Keratinocyte (primary cell): ENCODE results near the gene GPX3. TPM values are rescaled to one million over a fixed set of nuclear protein-coding genes. Genes with fewer than 3 reads are reported as not detected.

ENCODE experiments used
- DNase-seq: peaks from one replicate; pipeline ENCODE4 v3.0.0-alpha.2; 2011; ENCODE audit warnings: low read depth, missing footprints, low spot score
- FAIRE-seq: peaks from 2 replicates; lab custom pipeline; 2011; peaks lifted over from hg19 to GRCh38; lab: Jason Lieb, UNC
- H2AFZ ChIP-seq: 2 replicates; pipeline ENCODE4 v1.6.0; 2012; ENCODE audit warnings: low read length, control low read depth, inconsistent platforms; ENCODE audit not compliant: control insufficient read depth
- H3K27ac ChIP-seq: 2 replicates; pipeline ENCODE4 v1.5.1; 2011; ENCODE audit warnings: low read length; ENCODE audit not compliant: control insufficient read depth, insufficient read depth
- H3K27me3 ChIP-seq: 3 replicates; pipeline ENCODE4 v1.6.0; 2011; ENCODE audit warnings: low read length; ENCODE audit not compliant: control insufficient read depth, insufficient read depth; ENCODE audit errors: extremely low read depth
- H3K36me3 ChIP-seq, 2 experiments: 2 replicates in 1 of 2; 3 replicates in 1 of 2; pipeline ENCODE4 v1.5.1; 2011; ENCODE audit warnings: low read length in 2 of 2, mild to moderate bottlenecking in 1 of 2; ENCODE audit not compliant: control insufficient read depth in 2 of 2, insufficient read depth in 2 of 2; ENCODE audit errors: extremely low read depth in 1 of 2
- H3K4me1 ChIP-seq: 3 replicates; pipeline ENCODE4 v1.5.1; 2011; ENCODE audit warnings: low read length; ENCODE audit not compliant: control insufficient read depth, insufficient read depth; ENCODE audit errors: extremely low read depth
- H3K4me2 ChIP-seq: 3 replicates; pipeline ENCODE4 v1.6.0; 2011; ENCODE audit warnings: low read depth, low read length; ENCODE audit not compliant: control insufficient read depth, insufficient read depth; ENCODE audit errors: extremely low read depth
- H3K4me3 ChIP-seq, 3 experiments: fragments of 200-600 bp in 1 of 3; sonication (generic) in 1 of 3; 2 replicates in 2 of 3; 3 replicates in 1 of 3; pipeline ENCODE4 v1.5.1; 2011 to 2016; ENCODE audit warnings: low read length in 3 of 3, mild to moderate bottlenecking in 3 of 3, control low read depth in 2 of 3, inconsistent platforms in 1 of 3, low read depth in 1 of 3, mixed read lengths in 1 of 3, mixed run types in 1 of 3, moderate library complexity in 1 of 3; ENCODE audit not compliant: control insufficient read depth in 2 of 3, insufficient read depth in 2 of 3; ENCODE audit errors: extremely low read depth in 1 of 3
- H3K79me2 ChIP-seq: 2 replicates; pipeline ENCODE4 v1.6.0; 2012; ENCODE audit warnings: low read length; ENCODE audit not compliant: control insufficient read depth, insufficient read depth
- H3K9ac ChIP-seq: 3 replicates; pipeline ENCODE4 v1.6.0; 2011; ENCODE audit warnings: low read length; ENCODE audit not compliant: control insufficient read depth, insufficient read depth; ENCODE audit errors: extremely low read depth
- H3K9me1 ChIP-seq: 3 replicates; pipeline ENCODE4 v1.6.0; 2011; ENCODE audit warnings: low read length; ENCODE audit not compliant: control insufficient read depth, insufficient read depth; ENCODE audit errors: extremely low read depth
- H3K9me3 ChIP-seq: 2 replicates; pipeline ENCODE4 v1.5.1; 2012; ENCODE audit warnings: low read depth, low read length; ENCODE audit not compliant: control insufficient read depth
- H4K20me1 ChIP-seq: 3 replicates; pipeline ENCODE4 v1.6.0; 2011; ENCODE audit warnings: low read length; ENCODE audit not compliant: control insufficient read depth, insufficient read depth; ENCODE audit errors: extremely low read depth
- EZH2 ChIP-seq: IDR thresholded peaks from one replicate; pipeline ENCODE4 v1.6.1; 2012; ENCODE audit warnings: inconsistent platforms, mild to moderate bottlenecking, low read length, moderate library complexity
- dilution Hi-C: fragments of 300-500 bp; cut with MboI; formaldehyde crosslinking; loops from one replicate; pipeline ENCODE4 v1.7.0; 2020; ENCODE audit warnings: low sequenced_read_pairs; ENCODE audit not compliant: extremely low pct_ligation_motif_present
- polyA plus RNA-seq, 5 experiments: library from polyadenylated mRNA; depleted of rRNA in 3 of 5; stranded (reverse) in 3 of 5; stranded (forward) in 1 of 5; unstranded in 1 of 5; fragments of >200 nt; gene quantifications; 1 replicate in 1 of 5; 2 replicates in 3 of 5; 3 replicates in 1 of 5; pipeline versions ENCODE4 v1.2.1 to v1.2.3, GENCODE V29; 2011 to 2012; ENCODE audit warnings: missing spikeins in 2 of 5, low read depth in 1 of 5, low replicate concordance in 1 of 5
- TF ChIP-seq, protein P1 (sequence below), 3 experiments: IDR thresholded peaks in 1 of 3; conservative IDR thresholded peaks in 1 of 3; optimal IDR thresholded peaks in 1 of 3; 2 replicates in 2 of 3; 3 replicates in 1 of 3; pipeline versions ENCODE3 to v1.5.1; 2011; ENCODE audit warnings: low read length in 3 of 3, mild to moderate bottlenecking in 3 of 3, moderate library complexity in 2 of 3, control low read depth in 1 of 3, inconsistent platforms in 1 of 3; ENCODE audit not compliant: insufficient read depth in 2 of 3; ENCODE audit errors: extremely low read depth in 1 of 3

GPX3 gene
- polyA plus RNA-seq, 1 donor (not counting 4 experiments of a cell fraction or from before 2014, with no cell fraction given), result 120 TPM

DNA sequence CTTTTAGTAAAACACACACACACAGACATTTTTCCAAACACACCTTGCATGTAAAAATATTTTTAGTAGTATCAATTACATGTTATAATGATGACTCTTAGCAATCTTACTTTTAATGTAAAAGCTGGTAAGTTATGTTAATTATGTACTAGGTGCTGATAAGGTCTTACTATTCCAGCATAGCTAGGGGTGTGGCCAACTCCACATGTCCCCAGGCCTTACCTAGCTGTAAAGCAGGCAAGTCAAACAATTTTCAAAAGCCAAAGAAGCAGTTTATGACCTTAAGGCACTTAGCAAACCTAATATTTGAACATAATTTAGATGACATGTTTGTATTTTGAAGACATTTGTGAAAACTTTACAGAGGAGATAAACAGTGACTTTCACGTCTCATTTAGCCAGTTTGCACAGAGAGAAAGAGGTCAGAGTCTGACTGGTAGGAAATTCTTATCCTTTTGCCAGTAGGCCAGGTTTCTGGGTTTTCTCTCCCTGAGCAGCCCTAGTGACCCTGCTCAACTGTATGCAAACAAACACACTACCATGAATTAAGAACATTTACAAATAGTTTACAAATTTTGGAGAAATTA is 26.5 kb upstream of the GPX3 start:
- Histone ChIP-seq H3K9me3 (no peaks in the 10 kb centered on the region), H3K27me3 (no peaks in the 10 kb centered on the region), H3K9me1 (no peaks in the 10 kb centered on the region), H3K27ac (no peak overlapping the region), H3K9ac (no peak overlapping the region), H3K4me2 (no peak overlapping the region), H3K4me3 (no peak overlapping the region), H3K36me3 (no peaks in the 10 kb centered on the region), H3K4me1 (no peaks in the 10 kb centered on the region), H4K20me1 (no peaks in the 10 kb centered on the region), H2AFZ (no peak overlapping the region), H3K79me2 (no peaks in the 10 kb centered on the region)
- FAIRE-seq, result no peak
- TF ChIP-seq, protein P1, sequence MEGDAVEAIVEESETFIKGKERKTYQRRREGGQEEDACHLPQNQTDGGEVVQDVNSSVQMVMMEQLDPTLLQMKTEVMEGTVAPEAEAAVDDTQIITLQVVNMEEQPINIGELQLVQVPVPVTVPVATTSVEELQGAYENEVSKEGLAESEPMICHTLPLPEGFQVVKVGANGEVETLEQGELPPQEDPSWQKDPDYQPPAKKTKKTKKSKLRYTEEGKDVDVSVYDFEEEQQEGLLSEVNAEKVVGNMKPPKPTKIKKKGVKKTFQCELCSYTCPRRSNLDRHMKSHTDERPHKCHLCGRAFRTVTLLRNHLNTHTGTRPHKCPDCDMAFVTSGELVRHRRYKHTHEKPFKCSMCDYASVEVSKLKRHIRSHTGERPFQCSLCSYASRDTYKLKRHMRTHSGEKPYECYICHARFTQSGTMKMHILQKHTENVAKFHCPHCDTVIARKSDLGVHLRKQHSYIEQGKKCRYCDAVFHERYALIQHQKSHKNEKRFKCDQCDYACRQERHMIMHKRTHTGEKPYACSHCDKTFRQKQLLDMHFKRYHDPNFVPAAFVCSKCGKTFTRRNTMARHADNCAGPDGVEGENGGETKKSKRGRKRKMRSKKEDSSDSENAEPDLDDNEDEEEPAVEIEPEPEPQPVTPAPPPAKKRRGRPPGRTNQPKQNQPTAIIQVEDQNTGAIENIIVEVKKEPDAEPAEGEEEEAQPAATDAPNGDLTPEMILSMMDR (optimal IDR thresholded peaks at IDR 0.05 in 1 of 3, IDR thresholded peaks at IDR 0.05 in 1 of 3, conservative IDR thresholded peaks at IDR 0.05 in 1 of 3; ENCODE audit: extremely low read depth in 1 of 3, insufficient read depth in 2 of 3, low read length in 3 of 3), result no peak
- no peak for TF ChIP-seq EZH2
- no peak for DNase-seq
- dilution Hi-C loops, result no loop called here

DNA sequence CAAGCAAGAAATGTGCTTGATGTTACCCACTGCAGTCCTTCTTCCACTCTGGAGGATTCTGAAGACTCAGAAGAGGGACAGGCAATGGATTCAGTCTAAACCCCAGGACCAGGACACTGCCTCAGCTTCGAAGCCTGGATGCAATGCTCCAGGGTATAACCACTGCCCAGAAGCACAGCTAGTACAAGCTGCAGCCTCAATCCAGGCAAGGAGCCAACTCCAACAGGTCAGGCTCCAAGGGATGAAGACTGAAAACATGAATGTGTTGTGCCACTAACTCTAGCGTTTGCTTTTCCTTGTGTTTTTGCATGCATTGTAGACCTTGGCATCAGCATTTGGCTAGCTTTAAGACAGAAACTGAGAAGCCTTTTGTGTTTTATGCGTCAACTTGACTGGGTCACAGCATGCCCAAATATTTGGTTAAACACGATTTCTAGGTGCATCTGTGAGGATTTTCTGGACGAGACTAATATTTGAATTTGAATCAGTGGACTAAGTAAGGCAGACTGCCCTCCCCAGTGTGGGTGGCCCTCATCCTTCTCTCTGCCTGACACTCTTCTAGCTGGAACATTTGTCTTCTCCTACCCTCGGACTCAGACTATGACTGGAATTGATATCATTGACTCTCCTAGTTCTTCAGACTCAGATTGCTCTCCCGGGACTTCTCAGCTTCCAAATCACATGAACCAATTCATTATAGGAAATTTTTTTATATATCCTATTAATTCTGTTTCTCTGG is 20.5 kb upstream of the GPX3 start:
- dilution Hi-C loops, result no loop called here
- Histone ChIP-seq H3K4me3 (no peak overlapping the region), H3K27me3 (no peaks in the 10 kb centered on the region), H3K4me2 (no peak overlapping the region), H3K27ac (no peak overlapping the region), H3K79me2 (no peaks in the 10 kb centered on the region), H4K20me1 (no peaks in the 10 kb centered on the region), H3K36me3 (no peaks in the 10 kb centered on the region), H2AFZ (no peak overlapping the region), H3K9me1 (no peaks in the 10 kb centered on the region), H3K9me3 (no peaks in the 10 kb centered on the region), H3K4me1 (no peaks in the 10 kb centered on the region), H3K9ac (no peak overlapping the region)
- FAIRE-seq, result no peak
- TF ChIP-seq EZH2, result no peak
- TF ChIP-seq, protein P1 (optimal IDR thresholded peaks at IDR 0.05 in 1 of 3, IDR thresholded peaks at IDR 0.05 in 1 of 3, conservative IDR thresholded peaks at IDR 0.05 in 1 of 3; ENCODE audit: extremely low read depth in 1 of 3, insufficient read depth in 2 of 3, low read length in 3 of 3), result no peak
- DNase-seq, result no peak
